ENCODE data around the gene MARCHF10. TPM values are rescaled to one million over a fixed set of nuclear protein-coding genes. Genes with fewer than 3 reads are reported as not detected.

MARCHF10 gene
- total and polyA plus RNA-seq, 2 donors (not counting 1 experiment from before 2014, with no cell fraction given) = 0.17 TPM; not detected in 1

GRCh38 chr17:62823111-62823893, 15.2 kb upstream of the MARCHF10 start:
- H3K4me2 ChIP-seq (ENCODE audit: extremely low read depth, insufficient read depth, low read length) = no peak overlapping the region
- TF ChIP-seq EZH2 (IDR thresholded peaks at IDR 0.05; ENCODE audit: low read length, missing control alignments) = no peak
- TF ChIP-seq, protein P1, sequence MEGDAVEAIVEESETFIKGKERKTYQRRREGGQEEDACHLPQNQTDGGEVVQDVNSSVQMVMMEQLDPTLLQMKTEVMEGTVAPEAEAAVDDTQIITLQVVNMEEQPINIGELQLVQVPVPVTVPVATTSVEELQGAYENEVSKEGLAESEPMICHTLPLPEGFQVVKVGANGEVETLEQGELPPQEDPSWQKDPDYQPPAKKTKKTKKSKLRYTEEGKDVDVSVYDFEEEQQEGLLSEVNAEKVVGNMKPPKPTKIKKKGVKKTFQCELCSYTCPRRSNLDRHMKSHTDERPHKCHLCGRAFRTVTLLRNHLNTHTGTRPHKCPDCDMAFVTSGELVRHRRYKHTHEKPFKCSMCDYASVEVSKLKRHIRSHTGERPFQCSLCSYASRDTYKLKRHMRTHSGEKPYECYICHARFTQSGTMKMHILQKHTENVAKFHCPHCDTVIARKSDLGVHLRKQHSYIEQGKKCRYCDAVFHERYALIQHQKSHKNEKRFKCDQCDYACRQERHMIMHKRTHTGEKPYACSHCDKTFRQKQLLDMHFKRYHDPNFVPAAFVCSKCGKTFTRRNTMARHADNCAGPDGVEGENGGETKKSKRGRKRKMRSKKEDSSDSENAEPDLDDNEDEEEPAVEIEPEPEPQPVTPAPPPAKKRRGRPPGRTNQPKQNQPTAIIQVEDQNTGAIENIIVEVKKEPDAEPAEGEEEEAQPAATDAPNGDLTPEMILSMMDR (conservative IDR thresholded peaks at IDR 0.05 in 1 of 2, IDR thresholded peaks at IDR 0.05 in 1 of 2; ENCODE audit: low read depth in 1 of 2, low read length in 2 of 2) = no peak
- H3K27ac ChIP-seq (ENCODE audit: insufficient read depth, low read length) = no peak overlapping the region
- no peaks in the 10 kb centered on the region for H3K9me3 ChIP-seq (ENCODE audit: control insufficient read depth, insufficient read depth, low read depth, low read length)
- H3K79me2 ChIP-seq (ENCODE audit: control insufficient read depth, insufficient read depth, low read length) = no peaks in the 10 kb centered on the region
- peak in 1 of 2 donors; percentile 41 for DNase-seq (ENCODE audit: low read depth in 2 of 2)
- H3K4me3 ChIP-seq (replicated peaks in 1 of 4; ENCODE audit: control extremely low read depth in 1 of 4, insufficient read depth in 1 of 4, low read depth in 3 of 4, low read length in 4 of 4) = no peak overlapping the region
- no peak overlapping the region for H2AFZ ChIP-seq (ENCODE audit: low read length)
- no peaks in the 10 kb centered on the region for H3K27me3 ChIP-seq (ENCODE audit: control insufficient read depth, insufficient read depth, low read length)
- H3K9ac ChIP-seq (ENCODE audit: insufficient read depth, low read length) = no peak overlapping the region
- H4K20me1 ChIP-seq (ENCODE audit: control insufficient read depth, extremely low read depth, insufficient read depth, low read length) = no peaks in the 10 kb centered on the region
- H3K4me1 ChIP-seq (ENCODE audit: control insufficient read depth, extremely low read depth, insufficient read depth, low read length) = peaks cover 28% of the 10 kb centered on the region
- no peaks in the 10 kb centered on the region for H3K36me3 ChIP-seq (ENCODE audit: control insufficient read depth, insufficient read depth, low read length)

- H3K4me1 ChIP-seq (ENCODE audit: control insufficient read depth, extremely low read depth, insufficient read depth, low read length) = peaks cover 23% of the 10 kb centered on the region
- H3K4me2 ChIP-seq (ENCODE audit: extremely low read depth, insufficient read depth, low read length) = no peak overlapping the region
- H3K4me3 ChIP-seq (replicated peaks in 1 of 4; ENCODE audit: control extremely low read depth in 1 of 4, insufficient read depth in 1 of 4, low read depth in 3 of 4, low read length in 4 of 4) = no peak overlapping the region
- no peak overlapping the region for H3K9ac ChIP-seq (ENCODE audit: insufficient read depth, low read length)
- no peak overlapping the region for H2AFZ ChIP-seq (ENCODE audit: low read length)
- no peaks in the 10 kb centered on the region for H3K9me3 ChIP-seq (ENCODE audit: control insufficient read depth, insufficient read depth, low read depth, low read length)
- H3K27me3 ChIP-seq (ENCODE audit: control insufficient read depth, insufficient read depth, low read length) = no peaks in the 10 kb centered on the region
- TF ChIP-seq, protein P1 (conservative IDR thresholded peaks at IDR 0.05 in 1 of 2, IDR thresholded peaks at IDR 0.05 in 1 of 2; ENCODE audit: low read depth in 1 of 2, low read length in 2 of 2) = no peak
- no peak for TF ChIP-seq EZH2 (IDR thresholded peaks at IDR 0.05; ENCODE audit: low read length, missing control alignments)
- DNase-seq (ENCODE audit: low read depth in 2 of 2) = peak; percentile 21 to 55
- H4K20me1 ChIP-seq (ENCODE audit: control insufficient read depth, extremely low read depth, insufficient read depth, low read length) = no peaks in the 10 kb centered on the region
- H3K36me3 ChIP-seq (ENCODE audit: control insufficient read depth, insufficient read depth, low read length) = no peaks in the 10 kb centered on the region
- H3K79me2 ChIP-seq (ENCODE audit: control insufficient read depth, insufficient read depth, low read length) = no peaks in the 10 kb centered on the region
- H3K27ac ChIP-seq (ENCODE audit: insufficient read depth, low read length) = no peak overlapping the region
Measured at GRCh38 chr17:62822080-62822904, 14.2 kb upstream of the MARCHF10 start.

All from fibroblast of lung (primary cell).